A673 (cell line): ENCODE data around the gene CXCL12.

ENCODE experiments used
- EZH2 ChIP-seq: fragments of 200-600 bp; sonication (generic); IDR thresholded peaks from 2 replicates; pipeline ENCODE4 v1.6.1; 2017; ENCODE audit warnings: borderline replicate concordance, low read depth, mild to moderate bottlenecking, mixed read lengths, antibody characterized with exemption, low read length; ENCODE audit not compliant: poor library complexity, severe bottlenecking
- TF ChIP-seq, protein P1 (sequence below): fragments of 300-800, 200-600 bp; sonication (generic); conservative IDR thresholded peaks from 2 replicates; pipeline ENCODE4 v1.5.1; 2017; ENCODE audit warnings: low read depth, mild to moderate bottlenecking, antibody characterized with exemption, low read length, moderate library complexity, mixed read lengths

- TF ChIP-seq, protein P1, sequence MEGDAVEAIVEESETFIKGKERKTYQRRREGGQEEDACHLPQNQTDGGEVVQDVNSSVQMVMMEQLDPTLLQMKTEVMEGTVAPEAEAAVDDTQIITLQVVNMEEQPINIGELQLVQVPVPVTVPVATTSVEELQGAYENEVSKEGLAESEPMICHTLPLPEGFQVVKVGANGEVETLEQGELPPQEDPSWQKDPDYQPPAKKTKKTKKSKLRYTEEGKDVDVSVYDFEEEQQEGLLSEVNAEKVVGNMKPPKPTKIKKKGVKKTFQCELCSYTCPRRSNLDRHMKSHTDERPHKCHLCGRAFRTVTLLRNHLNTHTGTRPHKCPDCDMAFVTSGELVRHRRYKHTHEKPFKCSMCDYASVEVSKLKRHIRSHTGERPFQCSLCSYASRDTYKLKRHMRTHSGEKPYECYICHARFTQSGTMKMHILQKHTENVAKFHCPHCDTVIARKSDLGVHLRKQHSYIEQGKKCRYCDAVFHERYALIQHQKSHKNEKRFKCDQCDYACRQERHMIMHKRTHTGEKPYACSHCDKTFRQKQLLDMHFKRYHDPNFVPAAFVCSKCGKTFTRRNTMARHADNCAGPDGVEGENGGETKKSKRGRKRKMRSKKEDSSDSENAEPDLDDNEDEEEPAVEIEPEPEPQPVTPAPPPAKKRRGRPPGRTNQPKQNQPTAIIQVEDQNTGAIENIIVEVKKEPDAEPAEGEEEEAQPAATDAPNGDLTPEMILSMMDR: no peak
- no peak for TF ChIP-seq EZH2
Observed at GRCh38 chr10:44400541-44400940, 15.6 kb upstream of the CXCL12 start.
